Measurements from ENCODE around the gene NPAS3.
A peak's percentile ranks its signal among the peaks of the same experiment; 100 is the strongest.

NPAS3 gene

GRCh38 chr14:33732175-33732574, 793.5 kb downstream of the NPAS3 start:
- no peak for DNase-seq

GRCh38 chr14:33733310-33733709, 794.6 kb downstream of the NPAS3 start:
- no peak for DNase-seq

GRCh38 chr14:33733721-33734120, 795.0 kb downstream of the NPAS3 start:
- DNase-seq: no peak

GRCh38 chr14:33734387-33734786, 795.7 kb downstream of the NPAS3 start:
- no peak for DNase-seq

GRCh38 chr14:33736299-33736825, 797.7 kb downstream of the NPAS3 start:
- DNase-seq: no peak

GRCh38 chr14:33736979-33737378, 798.3 kb downstream of the NPAS3 start:
- no peak for DNase-seq

- no peak for DNase-seq
Measured at GRCh38 chr14:33737446-33737845, 798.8 kb downstream of the NPAS3 start.

GRCh38 chr14:33738029-33738428, 799.4 kb downstream of the NPAS3 start:
- no peak for DNase-seq

GRCh38 chr14:33738491-33738890, 799.8 kb downstream of the NPAS3 start:
- no peak for DNase-seq

- no peak for DNase-seq
Measured at GRCh38 chr14:33740531-33740930, 801.9 kb downstream of the NPAS3 start.

GRCh38 chr14:33742166-33742565, 803.5 kb downstream of the NPAS3 start:
- no peak for DNase-seq

- no peak for DNase-seq
Measured at GRCh38 chr14:33745163-33745562, 806.5 kb downstream of the NPAS3 start.

GRCh38 chr14:33747749-33748148, 809.1 kb downstream of the NPAS3 start:
- DNase-seq: no peak

GRCh38 chr14:33754261-33754660, 815.6 kb downstream of the NPAS3 start:
- DNase-seq: no peak

GRCh38 chr14:33755358-33755757, 816.7 kb downstream of the NPAS3 start:
- no peak for DNase-seq

- DNase-seq: no peak
Measured at GRCh38 chr14:33756833-33757232, 818.2 kb downstream of the NPAS3 start.

GRCh38 chr14:33758547-33758946, 819.9 kb downstream of the NPAS3 start:
- DNase-seq: no peak

GRCh38 chr14:33762161-33762851, 823.6 kb downstream of the NPAS3 start:
- no peak for DNase-seq

- no peak for DNase-seq
Measured at GRCh38 chr14:33764876-33765650, 826.4 kb downstream of the NPAS3 start.

GRCh38 chr14:33767586-33768457, 829.1 kb downstream of the NPAS3 start:
- peak in 1 of 4 experiments; percentile 2 for DNase-seq

GRCh38 chr14:33768458-33768830, 829.8 kb downstream of the NPAS3 start:
- DNase-seq: no peak

GRCh38 chr14:33773205-33774030, 834.7 kb downstream of the NPAS3 start:
- DNase-seq: no peak
